ENCODE data around the gene TAOK1. TPM values are rescaled to one million over a fixed set of nuclear protein-coding genes. Genes with fewer than 3 reads are reported as not detected.

Gene TAOK1
- total and polyA plus RNA-seq, 5 donors from 2014 or later: 2.2 to 68.5 (median 3.8) TPM

DNA sequence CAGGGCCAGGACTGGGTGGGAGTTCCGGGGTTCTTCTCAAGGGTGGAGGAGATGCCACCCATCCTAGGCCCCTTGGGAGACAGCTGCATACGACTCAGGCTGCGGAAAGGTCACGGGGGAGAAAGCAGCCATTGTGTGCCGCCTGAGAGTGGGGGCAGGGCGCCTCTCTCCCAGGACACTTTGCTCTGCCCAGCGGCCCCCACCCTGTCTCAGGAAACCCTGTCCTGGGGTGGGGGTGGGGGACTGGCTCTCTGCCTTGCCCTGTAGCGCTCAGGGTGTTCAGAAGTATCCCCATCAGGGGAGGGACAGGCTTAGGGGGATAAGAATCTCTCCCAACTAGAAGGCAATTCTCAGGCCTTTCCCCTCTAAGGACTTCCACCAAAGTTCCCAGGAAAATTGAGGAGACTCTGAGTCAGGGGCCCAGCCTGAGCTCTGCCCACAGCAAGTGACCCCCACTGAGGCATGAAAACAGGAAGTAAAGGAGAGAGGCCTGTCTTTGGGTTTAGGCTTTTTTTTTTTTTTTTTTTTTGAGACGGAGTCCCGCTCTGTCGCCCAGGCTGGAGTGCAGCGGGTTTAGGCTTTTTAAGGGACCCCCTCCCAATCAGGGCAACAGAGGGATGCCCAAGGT lies 194.4 kb downstream of the TAOK1 start:
- no peaks in the 10 kb centered on the region for H3K9me3 ChIP-seq (ENCODE audit: control insufficient read depth in 2 of 2, low read length in 2 of 2)
- Mint-ChIP-seq H3K27ac (peak overlapping the region; percentile 32 to 82 (median 69)), H3K4me1 (peaks cover 11 to 63% (median 34%) of the 10 kb centered on the region in 4 donors), H3K9me3 (peaks cover 0 to 1% (median 0%) of the 10 kb centered on the region in 7 donors), H3K4me3 (peak overlapping the region; percentile 21 to 91 (median 70)), H3K27me3 (no peaks in the 10 kb centered on the region), H3K36me3 (peaks cover 12% of the 10 kb centered on the region)
- no peak for DNase-seq
- H3K27ac ChIP-seq (ENCODE audit: insufficient read depth, low read length, poor library complexity, severe bottlenecking): no peak overlapping the region
- no peak overlapping the region for H3K4me3 ChIP-seq (ENCODE audit: low read depth, low read length)
- H3K4me1 ChIP-seq (ENCODE audit: control insufficient read depth, insufficient read depth, low read length, poor library complexity, severe bottlenecking): peaks cover 50% of the 10 kb centered on the region
- peaks cover 18% of the 10 kb centered on the region for H3K36me3 ChIP-seq (ENCODE audit: control insufficient read depth, insufficient read depth, low read length)
- ATAC-seq (ENCODE audit: low read depth in 2 of 2): no peak
- H3K27me3 ChIP-seq (ENCODE audit: control insufficient read depth, insufficient read depth, low read length): no peaks in the 10 kb centered on the region

GRCh38 chr17:29585080-29585751 lies 195.1 kb downstream of the TAOK1 start:
- H3K36me3 Mint-ChIP-seq: peaks cover 7% of the 10 kb centered on the region
- no peaks in the 10 kb centered on the region for H3K9me3 ChIP-seq (ENCODE audit: control insufficient read depth in 2 of 2, low read length in 2 of 2)
- H3K4me3 ChIP-seq (ENCODE audit: low read depth, low read length): no peak overlapping the region
- no peaks in the 10 kb centered on the region for H3K27me3 Mint-ChIP-seq
- DNase-seq (peak in 2 of 3 donors; percentile 21 to 52), ATAC-seq (ENCODE audit: low read depth in 2 of 2) (no peak)
- no peaks in the 10 kb centered on the region for H3K27me3 ChIP-seq (ENCODE audit: control insufficient read depth, insufficient read depth, low read length)
- H3K4me1 Mint-ChIP-seq: peaks cover 10 to 65% (median 36%) of the 10 kb centered on the region in 4 donors
- peak overlapping the region; percentile 62 to 92 (median 83) for H3K27ac Mint-ChIP-seq
- peaks cover 56% of the 10 kb centered on the region for H3K4me1 ChIP-seq (ENCODE audit: control insufficient read depth, insufficient read depth, low read length, poor library complexity, severe bottlenecking)
- H3K9me3 Mint-ChIP-seq: peaks cover 0 to 1% (median 0%) of the 10 kb centered on the region in 7 donors
- peak overlapping the region; percentile 65 to 91 (median 78) for H3K4me3 Mint-ChIP-seq
- H3K36me3 ChIP-seq (ENCODE audit: control insufficient read depth, insufficient read depth, low read length): peaks cover 18% of the 10 kb centered on the region
- peak overlapping the region; percentile 49 for H3K27ac ChIP-seq (ENCODE audit: insufficient read depth, low read length, poor library complexity, severe bottlenecking)

GRCh38 chr17:29586676-29587469 lies 196.7 kb downstream of the TAOK1 start:
- peak overlapping the region; percentile 41 for H3K27ac ChIP-seq (ENCODE audit: insufficient read depth, low read length, poor library complexity, severe bottlenecking)
- peaks cover 6 to 77% (median 39%) of the 10 kb centered on the region in 4 donors for H3K4me1 Mint-ChIP-seq

GRCh38 chr17:29587591-29587990 lies 197.4 kb downstream of the TAOK1 start:
- no peak for DNase-seq
- H3K27me3 ChIP-seq (ENCODE audit: control insufficient read depth, insufficient read depth, low read length): no peaks in the 10 kb centered on the region
- no peaks in the 10 kb centered on the region for H3K9me3 ChIP-seq (ENCODE audit: control insufficient read depth in 2 of 2, low read length in 2 of 2)
- peak overlapping the region; percentile 67 for H3K4me3 ChIP-seq (ENCODE audit: low read depth, low read length)
- H3K27me3 Mint-ChIP-seq: no peaks in the 10 kb centered on the region
- ATAC-seq (ENCODE audit: low read depth in 2 of 2): no peak
- peaks cover 76% of the 10 kb centered on the region for H3K4me1 ChIP-seq (ENCODE audit: control insufficient read depth, insufficient read depth, low read length, poor library complexity, severe bottlenecking)
- H3K4me1 Mint-ChIP-seq: peaks cover 6 to 82% (median 42%) of the 10 kb centered on the region in 4 donors
- no peaks in the 10 kb centered on the region for H3K9me3 Mint-ChIP-seq
- peak overlapping the region; percentile 91 to 98 (median 96) for H3K4me3 Mint-ChIP-seq
- H3K36me3 ChIP-seq (ENCODE audit: control insufficient read depth, insufficient read depth, low read length): peaks cover 7% of the 10 kb centered on the region
- H3K27ac Mint-ChIP-seq: peak overlapping the region in 2 of 3 donors; percentile 94 to 98
- H3K27ac ChIP-seq (ENCODE audit: insufficient read depth, low read length, poor library complexity, severe bottlenecking): no peak overlapping the region
- no peaks in the 10 kb centered on the region for H3K36me3 Mint-ChIP-seq

More at GRCh38 chr17:29586676-29587469, 196.7 kb downstream of the TAOK1 start:
- H3K4me1 ChIP-seq (ENCODE audit: control insufficient read depth, insufficient read depth, low read length, poor library complexity, severe bottlenecking): peaks cover 69% of the 10 kb centered on the region
- H3K27ac Mint-ChIP-seq: peak overlapping the region; percentile 38 to 98 (median 83)
- H3K36me3 ChIP-seq (ENCODE audit: control insufficient read depth, insufficient read depth, low read length): peaks cover 15% of the 10 kb centered on the region
- peak overlapping the region; percentile 91 to 98 (median 96) for H3K4me3 Mint-ChIP-seq
- H3K27me3 ChIP-seq (ENCODE audit: control insufficient read depth, insufficient read depth, low read length): no peaks in the 10 kb centered on the region
- peak overlapping the region; percentile 67 for H3K4me3 ChIP-seq (ENCODE audit: low read depth, low read length)
- no peaks in the 10 kb centered on the region for H3K9me3 Mint-ChIP-seq
- peaks cover 3% of the 10 kb centered on the region for H3K36me3 Mint-ChIP-seq
- H3K9me3 ChIP-seq (ENCODE audit: control insufficient read depth in 2 of 2, low read length in 2 of 2): no peaks in the 10 kb centered on the region
- DNase-seq (no peak), ATAC-seq (ENCODE audit: low read depth in 2 of 2) (no peak)
- H3K27me3 Mint-ChIP-seq: no peaks in the 10 kb centered on the region

DNA sequence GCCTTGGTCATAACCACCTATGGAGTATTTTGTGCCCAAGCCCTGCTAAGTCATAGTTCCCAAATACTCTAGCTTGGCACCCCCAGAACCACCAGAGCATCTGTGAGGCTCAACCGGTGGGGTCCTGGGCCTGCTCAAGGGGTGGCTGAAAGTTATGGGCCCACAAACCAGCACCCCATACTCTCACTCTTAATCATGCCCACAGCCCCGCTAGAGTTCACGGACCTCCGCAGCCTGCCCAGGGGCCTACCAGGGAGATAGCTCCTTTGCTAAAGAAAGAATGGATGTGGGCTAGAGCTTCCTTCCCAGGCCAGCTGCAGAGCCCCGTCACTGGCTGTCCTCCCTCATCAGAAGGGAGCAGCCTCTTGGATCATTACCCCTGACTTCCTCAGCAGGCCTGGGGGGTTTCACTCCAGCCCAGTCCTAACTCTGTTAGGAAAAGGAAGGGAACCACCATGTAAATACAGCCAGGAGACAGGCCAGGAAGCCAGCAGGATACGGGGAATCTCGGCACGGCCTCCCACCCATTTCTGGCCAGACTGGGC lies 197.9 kb downstream of the TAOK1 start:
- Histone ChIP-seq H3K36me3 (ENCODE audit: control insufficient read depth, insufficient read depth, low read length) (peaks cover 3% of the 10 kb centered on the region), H3K27ac (ENCODE audit: insufficient read depth, low read length, poor library complexity, severe bottlenecking) (peak overlapping the region; percentile 65), H3K4me1 (ENCODE audit: control insufficient read depth, insufficient read depth, low read length, poor library complexity, severe bottlenecking) (peaks cover 79% of the 10 kb centered on the region), H3K27me3 (ENCODE audit: control insufficient read depth, insufficient read depth, low read length) (no peaks in the 10 kb centered on the region), H3K4me3 (ENCODE audit: low read depth, low read length) (peak overlapping the region; percentile 67), H3K9me3 (ENCODE audit: control insufficient read depth in 2 of 2, low read length in 2 of 2) (no peaks in the 10 kb centered on the region)
- Mint-ChIP-seq H3K4me1 (peaks cover 6 to 85% (median 45%) of the 10 kb centered on the region in 4 donors), H3K27me3 (no peaks in the 10 kb centered on the region), H3K36me3 (no peaks in the 10 kb centered on the region), H3K27ac (peak overlapping the region; percentile 74 to 98 (median 94)), H3K4me3 (peak overlapping the region; percentile 91 to 98 (median 96)), H3K9me3 (no peaks in the 10 kb centered on the region)
- DNase-seq (no peak), ATAC-seq (ENCODE audit: low read depth in 2 of 2) (no peak)

- Histone ChIP-seq H3K4me3 (ENCODE audit: low read depth, low read length) (peak overlapping the region; percentile 67), H3K9me3 (ENCODE audit: control insufficient read depth in 2 of 2, low read length in 2 of 2) (no peaks in the 10 kb centered on the region), H3K27ac (ENCODE audit: insufficient read depth, low read length, poor library complexity, severe bottlenecking) (peak overlapping the region; percentile 65), H3K27me3 (ENCODE audit: control insufficient read depth, insufficient read depth, low read length) (no peaks in the 10 kb centered on the region), H3K4me1 (ENCODE audit: control insufficient read depth, insufficient read depth, low read length, poor library complexity, severe bottlenecking) (peaks cover 82% of the 10 kb centered on the region), H3K36me3 (ENCODE audit: control insufficient read depth, insufficient read depth, low read length) (no peaks in the 10 kb centered on the region)
- no peaks in the 10 kb centered on the region for H3K9me3 Mint-ChIP-seq
- peak; percentile 3 to 14 for ATAC-seq (ENCODE audit: low read depth in 2 of 2)
- peak in 2 of 3 donors; percentile 45 to 63 for DNase-seq
- peak overlapping the region in 2 of 3 donors; percentile 94 to 98 for H3K27ac Mint-ChIP-seq
- no peaks in the 10 kb centered on the region for H3K27me3 Mint-ChIP-seq
- H3K36me3 Mint-ChIP-seq: no peaks in the 10 kb centered on the region
- H3K4me3 Mint-ChIP-seq: peak overlapping the region; percentile 91 to 98 (median 96)
- H3K4me1 Mint-ChIP-seq: peaks cover 6 to 78% (median 45%) of the 10 kb centered on the region in 4 donors
These were observed 198.6 kb downstream of the TAOK1 start for GRCh38 chr17:29588562-29589411.

Data from CD4-positive, CD25-positive, alpha-beta regulatory T cell (primary cell).